Mesendoderm (in vitro differentiated cells): Measurements from ENCODE around the gene DUSP15.
"Not testable (repeated sequence)": the region's sequence is repeated elsewhere in the genome, so short reads cannot be mapped to it uniquely, and the experiment has no call there.

Experiments
- DNase-seq: peaks from one replicate; pipeline ENCODE4 v3.0.0; 2013
- H2AK5ac ChIP-seq: 2 replicates; pipeline ENCODE4 v1.6.1; 2013; ENCODE audit warnings: low read length, inconsistent platforms
- H2BK120ac ChIP-seq: 2 replicates; pipeline ENCODE4 v1.6.1; 2013; ENCODE audit warnings: low read depth, mild to moderate bottlenecking, low read length, moderate library complexity, mixed read lengths
- H2BK15ac ChIP-seq: replicated peaks from 2 replicates; pipeline ENCODE4 v1.6.1; 2013; ENCODE audit warnings: low read depth, mild to moderate bottlenecking, moderate library complexity
- H2BK5ac ChIP-seq: 2 replicates; pipeline ENCODE4 v1.6.1; 2013; ENCODE audit warnings: low read length, inconsistent platforms
- H3K18ac ChIP-seq: 2 replicates; pipeline ENCODE4 v1.6.1; 2013; ENCODE audit warnings: mild to moderate bottlenecking, low read length, mixed read lengths
- H3K23ac ChIP-seq: one replicate; pipeline ENCODE4 v1.6.1; 2013; ENCODE audit warnings: low read length
- H3K27ac ChIP-seq: 2 replicates; pipeline ENCODE4 v1.5.1; 2013; ENCODE audit warnings: low read depth, mild to moderate bottlenecking, inconsistent platforms, low read length, moderate library complexity
- H3K27me3 ChIP-seq: 2 replicates; pipeline ENCODE4 v1.6.1; 2013; ENCODE audit warnings: low read length, control low read depth, mild to moderate bottlenecking, inconsistent platforms; ENCODE audit not compliant: insufficient read depth, poor library complexity
- H3K36me3 ChIP-seq: 2 replicates; pipeline ENCODE4 v1.6.1; 2013; ENCODE audit warnings: low read length, inconsistent platforms; ENCODE audit not compliant: control insufficient read depth, insufficient read depth
- H3K4ac ChIP-seq: one replicate; pipeline ENCODE4 v1.6.1; 2013; ENCODE audit warnings: low read depth, mild to moderate bottlenecking, low read length, moderate library complexity
- H3K4me1 ChIP-seq: 2 replicates; pipeline ENCODE4 v1.6.1; 2013; ENCODE audit warnings: low read depth, low read length, inconsistent platforms; ENCODE audit not compliant: control insufficient read depth
- H3K4me2 ChIP-seq: 2 replicates; pipeline ENCODE4 v1.6.1; 2013; ENCODE audit warnings: low read length
- H3K4me3 ChIP-seq: 2 replicates; pipeline ENCODE4 v1.5.1; 2013; ENCODE audit warnings: mild to moderate bottlenecking, low read length
- H3K56ac ChIP-seq: one replicate; pipeline ENCODE4 v1.6.1; 2013; ENCODE audit warnings: low read length
- H3K79me1 ChIP-seq: 2 replicates; pipeline ENCODE4 v1.6.1; 2013; ENCODE audit warnings: low read length, inconsistent platforms
- H3K79me2 ChIP-seq: 2 replicates; pipeline ENCODE4 v1.6.1; 2013; ENCODE audit warnings: mild to moderate bottlenecking, low read length; ENCODE audit not compliant: control insufficient read depth, insufficient read depth
- H3K9ac ChIP-seq: 2 replicates; pipeline ENCODE4 v1.6.1; 2013; ENCODE audit warnings: low read length, inconsistent platforms
- H4K5ac ChIP-seq: one replicate; pipeline ENCODE4 v1.6.1; 2013; ENCODE audit warnings: low read length
- H4K8ac ChIP-seq: one replicate; pipeline ENCODE4 v1.6.1; 2013; ENCODE audit warnings: low read depth, mild to moderate bottlenecking, control low read depth, low read length, moderate library complexity
- WGBS: extraction: QIAGEN DNeasy Blood & Tissue Kit; methylation state at CpG from one replicate; pipeline ENCODE4 v1.1.7; 2013; ENCODE audit warnings: low lambda C conversion rate, missing lambda C conversion rate; ENCODE audit not compliant: insufficient coverage; ENCODE audit errors: extremely low coverage; 5-methylcytosine and 5-hydroxymethylcytosine counted together

DUSP15 gene

GRCh38 chr20:31818376-31818908 is 51.9 kb downstream of the DUSP15 start:
- Histone ChIP-seq H3K36me3 (no peaks in the 10 kb centered on the region), H3K4me2 (no peak overlapping the region), H3K23ac (no peak overlapping the region), H3K4me1 (no peaks in the 10 kb centered on the region), H2BK5ac (no peak overlapping the region), H3K18ac (no peak overlapping the region), H3K27ac (no peak overlapping the region), H4K5ac (no peak overlapping the region), H3K4me3 (no peak overlapping the region), H2BK15ac (no peak overlapping the region), H3K56ac (no peak overlapping the region), H3K79me1 (no peaks in the 10 kb centered on the region), H2BK120ac (no peak overlapping the region), H3K79me2 (no peaks in the 10 kb centered on the region), H3K27me3 (no peaks in the 10 kb centered on the region), H4K8ac (no peak overlapping the region), H2AK5ac (no peak overlapping the region), H3K4ac (no peak overlapping the region), H3K9ac (no peak overlapping the region)
- no CpG with 5 or more reads among the region's 8 CpGs for whole genome bisulfite sequencing
- DNase-seq = no peak

GRCh38 chr20:31817461-31817860 is 52.9 kb downstream of the DUSP15 start:
- Histone ChIP-seq H4K8ac (no peak overlapping the region), H3K4me3 (no peak overlapping the region), H3K27me3 (no peaks in the 10 kb centered on the region), H3K18ac (no peak overlapping the region), H3K4me2 (no peak overlapping the region), H2BK15ac (no peak overlapping the region), H3K9ac (no peak overlapping the region), H3K79me2 (no peaks in the 10 kb centered on the region), H3K56ac (no peak overlapping the region), H3K36me3 (no peaks in the 10 kb centered on the region), H4K5ac (no peak overlapping the region), H3K4me1 (no peaks in the 10 kb centered on the region), H2BK5ac (no peak overlapping the region), H2AK5ac (no peak overlapping the region), H3K27ac (no peak overlapping the region), H3K79me1 (no peaks in the 10 kb centered on the region), H3K23ac (no peak overlapping the region), H3K4ac (no peak overlapping the region), H2BK120ac (no peak overlapping the region)
- no CpG with 5 or more reads among the region's 5 CpGs for WGBS
- DNase-seq = no peak

GRCh38 chr20:31816221-31816620 is 54.1 kb downstream of the DUSP15 start:
- H3K4ac ChIP-seq = no peak overlapping the region
- no peak overlapping the region for H3K27ac ChIP-seq
- no peak for DNase-seq
- no CpG with 5 or more reads among the region's 5 CpGs for WGBS
- no peak overlapping the region for H2BK15ac ChIP-seq
- no peak overlapping the region for H2BK5ac ChIP-seq
- no peak overlapping the region for H2AK5ac ChIP-seq
- no peaks in the 10 kb centered on the region for H3K36me3 ChIP-seq
- no peaks in the 10 kb centered on the region for H3K27me3 ChIP-seq
- no peak overlapping the region for H4K5ac ChIP-seq
- no peaks in the 10 kb centered on the region for H3K4me1 ChIP-seq
- H3K4me3 ChIP-seq = no peak overlapping the region
- H4K8ac ChIP-seq = no peak overlapping the region
- H3K18ac ChIP-seq = no peak overlapping the region
- H3K56ac ChIP-seq = no peak overlapping the region
- H3K4me2 ChIP-seq = no peak overlapping the region
- no peaks in the 10 kb centered on the region for H3K79me1 ChIP-seq
- H3K9ac ChIP-seq = no peak overlapping the region
- H3K23ac ChIP-seq = no peak overlapping the region
- no peaks in the 10 kb centered on the region for H3K79me2 ChIP-seq
- H2BK120ac ChIP-seq = no peak overlapping the region

- H3K4me2 ChIP-seq = no peak overlapping the region
- H3K23ac ChIP-seq = no peak overlapping the region
- H3K56ac ChIP-seq = no peak overlapping the region
- H2BK15ac ChIP-seq = no peak overlapping the region
- no peaks in the 10 kb centered on the region for H3K27me3 ChIP-seq
- peak; percentile 35 for DNase-seq
- H3K4me3 ChIP-seq = no peak overlapping the region
- H3K79me2 ChIP-seq = no peaks in the 10 kb centered on the region
- no peak overlapping the region for H2BK120ac ChIP-seq
- no peak overlapping the region for H4K5ac ChIP-seq
- WGBS = no CpG with 5 or more reads among the region's 9 CpGs
- no peak overlapping the region for H3K9ac ChIP-seq
- no peak overlapping the region for H4K8ac ChIP-seq
- H3K27ac ChIP-seq = no peak overlapping the region
- H2BK5ac ChIP-seq = no peak overlapping the region
- H3K4ac ChIP-seq = no peak overlapping the region
- H3K79me1 ChIP-seq = no peaks in the 10 kb centered on the region
- no peaks in the 10 kb centered on the region for H3K4me1 ChIP-seq
- H2AK5ac ChIP-seq = no peak overlapping the region
- H3K36me3 ChIP-seq = no peaks in the 10 kb centered on the region
- no peak overlapping the region for H3K18ac ChIP-seq
Observed at GRCh38 chr20:31815408-31816188, 54.7 kb downstream of the DUSP15 start.

GRCh38 chr20:31814142-31814541 is 56.2 kb downstream of the DUSP15 start:
- not testable (repeated sequence) for H3K79me1 ChIP-seq, H3K4ac ChIP-seq, H3K4me3 ChIP-seq, H2BK120ac ChIP-seq, H3K79me2 ChIP-seq, H3K18ac ChIP-seq, H2BK15ac ChIP-seq, H4K5ac ChIP-seq, DNase-seq, H3K27ac ChIP-seq, H3K9ac ChIP-seq, H3K27me3 ChIP-seq, H4K8ac ChIP-seq, H3K4me2 ChIP-seq, H3K56ac ChIP-seq, H3K4me1 ChIP-seq, H3K23ac ChIP-seq, H2AK5ac ChIP-seq, H3K36me3 ChIP-seq, H2BK5ac ChIP-seq
- WGBS = no CpG with 5 or more reads among the region's 7 CpGs

- Histone ChIP-seq H3K79me2 (no peaks in the 10 kb centered on the region), H2BK120ac (no peak overlapping the region), H3K18ac (no peak overlapping the region), H2AK5ac (no peak overlapping the region), H4K8ac (no peak overlapping the region), H3K27me3 (no peaks in the 10 kb centered on the region), H3K27ac (no peak overlapping the region), H3K36me3 (no peaks in the 10 kb centered on the region), H4K5ac (no peak overlapping the region), H3K79me1 (no peaks in the 10 kb centered on the region), H3K23ac (no peak overlapping the region), H3K4me1 (no peaks in the 10 kb centered on the region), H3K56ac (no peak overlapping the region), H3K4me2 (no peak overlapping the region), H2BK5ac (no peak overlapping the region), H2BK15ac (no peak overlapping the region), H3K9ac (no peak overlapping the region), H3K4me3 (no peak overlapping the region), H3K4ac (no peak overlapping the region)
- no peak for DNase-seq
Observed at GRCh38 chr20:31813611-31814010, 56.7 kb downstream of the DUSP15 start.
